NCI-H2196 treated with DMSO at 0.1 percent for 48 hours (cell line): ENCODE results near the gene DHRS3.

Experiments
- DNase-seq: peaks from one replicate; lab custom pipeline; 2025; ENCODE audit not compliant: unreplicated experiment; lab: John Stamatoyannopoulos, UW

Gene DHRS3

DNA sequence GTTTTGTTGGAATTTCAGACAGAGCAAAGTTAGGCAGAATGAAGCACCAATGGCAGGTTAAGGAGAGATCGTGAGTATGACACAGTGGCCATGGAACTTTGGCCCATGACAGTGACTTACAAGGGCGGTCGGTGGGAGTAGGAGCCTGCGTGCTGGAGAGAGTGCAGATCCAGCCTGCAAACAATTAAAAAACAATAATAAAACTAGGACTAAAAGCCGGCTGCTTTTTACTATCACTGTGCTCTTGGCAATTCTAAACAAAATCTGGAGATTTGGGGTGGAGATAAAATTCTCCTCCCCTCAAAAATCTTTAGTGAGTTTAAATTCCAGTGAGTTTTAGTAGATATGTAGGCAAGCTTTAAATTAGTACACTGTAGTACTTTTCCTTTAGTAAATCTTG lies 96.9 kb downstream of the DHRS3 start:
- DNase-seq, result no peak

DNA sequence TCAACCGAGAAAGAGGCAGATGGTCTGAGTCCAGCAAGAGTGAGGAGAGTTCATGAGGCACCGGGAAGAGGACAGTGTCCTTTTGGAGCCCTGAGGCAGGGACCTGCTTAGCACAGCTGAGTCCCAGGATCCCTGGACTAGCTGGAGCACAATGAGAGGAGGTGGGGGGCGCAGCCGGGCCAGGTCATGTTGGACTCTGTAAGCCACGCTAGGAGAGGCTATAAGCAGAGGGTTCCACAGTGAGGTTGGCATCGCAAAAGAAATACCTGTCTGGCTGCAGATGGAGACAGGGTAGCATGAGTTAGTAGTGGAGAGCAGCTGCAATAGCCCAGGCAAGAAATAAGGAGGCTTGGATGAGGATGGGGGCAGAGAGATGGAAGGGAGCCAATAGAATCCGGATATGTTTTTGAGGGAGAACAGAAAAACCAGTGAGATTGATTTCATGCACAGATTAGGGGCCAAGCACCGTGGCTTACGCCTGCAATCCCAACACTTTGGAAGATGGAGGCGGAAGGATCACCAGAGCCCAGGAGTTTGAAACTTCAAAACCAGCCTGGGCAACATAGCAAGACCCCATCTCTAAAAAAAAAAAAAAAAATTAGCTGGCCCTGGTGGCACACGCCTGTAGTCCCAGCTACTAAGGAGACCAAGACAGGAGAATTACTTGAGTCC lies 98.2 kb downstream of the DHRS3 start:
- DNase-seq, result no peak

DNA sequence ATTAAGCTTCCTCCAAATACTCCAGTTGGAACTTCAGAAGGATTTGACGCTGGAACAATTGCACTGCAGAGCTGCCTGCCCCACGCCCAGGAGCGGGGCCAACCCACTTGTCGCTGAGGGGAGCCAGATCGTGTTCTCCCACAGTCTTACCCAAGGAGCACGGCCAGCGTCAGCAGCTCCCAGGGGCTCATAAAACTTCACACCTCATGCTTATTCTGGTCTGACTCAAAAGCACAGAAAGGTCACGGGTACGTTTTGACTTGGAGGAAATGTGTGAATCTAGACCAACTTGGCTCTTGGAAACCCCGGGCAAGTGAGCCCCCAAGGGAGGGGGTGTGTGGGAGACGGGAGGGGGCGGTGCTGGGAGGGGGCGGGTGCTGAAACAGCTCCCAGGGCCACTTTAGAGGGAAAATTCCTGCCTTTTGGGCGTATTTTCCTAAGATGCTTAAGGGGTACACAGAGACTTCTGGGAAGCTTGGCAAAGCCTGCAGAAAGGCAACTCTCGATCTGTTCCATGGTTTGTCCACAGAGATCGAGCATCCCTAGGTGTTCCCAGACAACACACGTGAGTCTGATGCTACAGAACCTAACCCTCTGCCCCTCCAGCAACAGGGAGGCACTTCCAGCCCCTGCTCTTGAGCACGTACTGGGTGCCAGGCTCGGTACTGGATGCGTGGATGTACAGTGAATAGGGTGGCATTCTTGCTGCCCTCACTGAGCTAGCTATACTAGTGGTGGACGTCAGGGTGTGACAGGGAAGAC lies 98.9 kb downstream of the DHRS3 start:
- DNase-seq, result no peak
